ENCODE results near the gene GNAI2. TPM values are rescaled to one million over a fixed set of nuclear protein-coding genes. Genes with fewer than 3 reads are reported as not detected.

GNAI2 gene
- total and polyA plus RNA-seq, 2 donors (not counting 3 experiments of a cell fraction or from before 2014, with no cell fraction given), result 767 to 1,875 TPM

DNA sequence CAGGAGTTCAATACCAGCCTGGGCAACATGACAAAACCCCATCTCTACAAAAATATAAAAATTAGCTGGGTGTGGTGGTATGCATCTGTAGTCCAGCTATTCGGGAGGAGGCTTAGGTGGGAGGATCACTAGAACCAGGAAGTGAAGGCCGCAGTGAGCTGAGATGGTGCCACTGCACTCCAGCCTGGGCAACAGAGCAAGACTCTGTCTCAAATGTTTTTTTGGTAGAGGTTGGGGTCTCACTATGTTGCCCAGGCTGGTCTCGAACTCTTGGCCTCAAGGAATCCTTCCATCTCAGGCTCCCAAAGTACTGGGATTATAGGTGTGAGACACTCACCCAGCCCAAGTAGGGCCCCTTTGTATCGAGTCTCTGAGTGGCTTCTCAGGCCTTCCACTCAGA lies 58.1 kb downstream of the GNAI2 start:
- Histone ChIP-seq H3K9me1 (replicated peaks; ENCODE audit: control insufficient read depth, extremely low read depth, insufficient read depth, low read length) (no peaks in the 10 kb centered on the region), H3K36me3 (ENCODE audit: control insufficient read depth in 2 of 2, extremely low read depth in 1 of 2, insufficient read depth in 2 of 2, low read length in 2 of 2) (peaks cover 0 to 11% of the 10 kb centered on the region in 2 experiments), H3K9ac (replicated peaks; ENCODE audit: extremely low read depth, insufficient read depth, low read length) (no peak overlapping the region), H4K20me1 (replicated peaks; ENCODE audit: control insufficient read depth, extremely low read depth, insufficient read depth, low read length) (no peaks in the 10 kb centered on the region), H3K4me2 (ENCODE audit: insufficient read depth, low read length) (no peak overlapping the region), H3K9me3 (replicated peaks; ENCODE audit: control insufficient read depth, insufficient read depth, low read length) (no peaks in the 10 kb centered on the region), H3K27ac (ENCODE audit: insufficient read depth, low read depth, low read length) (no peak overlapping the region), H3K4me3 (replicated peaks in 1 of 3; ENCODE audit: insufficient read depth in 1 of 3, low read depth in 1 of 3, low read length in 3 of 3) (no peak overlapping the region), H3K79me2 (ENCODE audit: control insufficient read depth, insufficient read depth, low read length) (peaks cover 27% of the 10 kb centered on the region), H3K4me1 (ENCODE audit: control insufficient read depth, extremely low read depth, insufficient read depth, low read length) (peaks cover 21% of the 10 kb centered on the region), H2AFZ (ENCODE audit: low read depth, low read length) (no peak overlapping the region), H3K27me3 (ENCODE audit: control insufficient read depth in 2 of 2, insufficient read depth in 2 of 2, low read length in 2 of 2) (no peaks in the 10 kb centered on the region)
- TF ChIP-seq JUN (IDR thresholded peaks at IDR 0.05; ENCODE audit: borderline replicate concordance, insufficient read depth, insufficient read length, low read depth) (no peak), FOS (IDR thresholded peaks at IDR 0.05; ENCODE audit: borderline replicate concordance, insufficient read depth, low read length) (no peak), MYC (IDR thresholded peaks at IDR 0.05; ENCODE audit: low read depth, low read length) (no peak), GATA2 (IDR thresholded peaks at IDR 0.05; ENCODE audit: insufficient read depth, insufficient read length, low read depth, low read length) (no peak), POLR2A (IDR thresholded peaks at IDR 0.05; ENCODE audit: low read depth, low read length) (no peak), MAX (IDR thresholded peaks at IDR 0.05; ENCODE audit: insufficient read depth, insufficient read length) (no peak), POLR2AphosphoS5 (IDR thresholded peaks at IDR 0.05; ENCODE audit: insufficient read depth, low read depth, low read length) (no peak)
- TF ChIP-seq, protein P1, sequence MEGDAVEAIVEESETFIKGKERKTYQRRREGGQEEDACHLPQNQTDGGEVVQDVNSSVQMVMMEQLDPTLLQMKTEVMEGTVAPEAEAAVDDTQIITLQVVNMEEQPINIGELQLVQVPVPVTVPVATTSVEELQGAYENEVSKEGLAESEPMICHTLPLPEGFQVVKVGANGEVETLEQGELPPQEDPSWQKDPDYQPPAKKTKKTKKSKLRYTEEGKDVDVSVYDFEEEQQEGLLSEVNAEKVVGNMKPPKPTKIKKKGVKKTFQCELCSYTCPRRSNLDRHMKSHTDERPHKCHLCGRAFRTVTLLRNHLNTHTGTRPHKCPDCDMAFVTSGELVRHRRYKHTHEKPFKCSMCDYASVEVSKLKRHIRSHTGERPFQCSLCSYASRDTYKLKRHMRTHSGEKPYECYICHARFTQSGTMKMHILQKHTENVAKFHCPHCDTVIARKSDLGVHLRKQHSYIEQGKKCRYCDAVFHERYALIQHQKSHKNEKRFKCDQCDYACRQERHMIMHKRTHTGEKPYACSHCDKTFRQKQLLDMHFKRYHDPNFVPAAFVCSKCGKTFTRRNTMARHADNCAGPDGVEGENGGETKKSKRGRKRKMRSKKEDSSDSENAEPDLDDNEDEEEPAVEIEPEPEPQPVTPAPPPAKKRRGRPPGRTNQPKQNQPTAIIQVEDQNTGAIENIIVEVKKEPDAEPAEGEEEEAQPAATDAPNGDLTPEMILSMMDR (IDR thresholded peaks at IDR 0.05; ENCODE audit: extremely low read depth in 1 of 2, insufficient read depth in 1 of 2, low read depth in 1 of 2, low read length in 2 of 2), result no peak
- CTCF ChIA-PET, result no interaction called here
- FAIRE-seq (no peak), DNase-seq (ENCODE audit: low read depth, low spot score) (no peak)
- POLR2A ChIA-PET, result no interaction called here
- intact Hi-C loops (cut with micrococcal nuclease), result no loop called here
- BruUV-seq (replicated peaks), result no TSS peak
- dilution Hi-C loops (cut with MboI; ENCODE audit: extremely low pct_ligation_motif_present, low sequenced_read_pairs), result no loop called here

All from endothelial cell of umbilical vein (primary cell).